H1 (cell line): ENCODE measurements around the gene PYGB. TPM values are rescaled to one million over a fixed set of nuclear protein-coding genes. Genes with fewer than 3 reads are reported as not detected.

Experiments
- JUND ChIP-seq: IDR thresholded peaks from 2 replicates; pipeline ENCODE4 v1.6.1; 2011; ENCODE audit warnings: mild to moderate bottlenecking, improper control_type of control experiment, low read length
- KDM4A ChIP-seq: IDR thresholded peaks from one replicate; pipeline ENCODE4 v1.7.1; 2012; ENCODE audit warnings: low read depth, mild to moderate bottlenecking, moderate library complexity, low read length, inconsistent platforms; ENCODE audit not compliant: severe bottlenecking
- MAX ChIP-seq: IDR thresholded peaks from 2 replicates; pipeline ENCODE4 v1.6.1; 2012; ENCODE audit warnings: inconsistent platforms
- POU5F1 ChIP-seq: IDR thresholded peaks from 2 replicates; pipeline ENCODE4 v1.6.1; 2011; ENCODE audit warnings: low read depth, mild to moderate bottlenecking, low read length, moderate library complexity
- RXRA ChIP-seq: IDR thresholded peaks from 2 replicates; pipeline ENCODE4 v1.6.1; 2011; ENCODE audit warnings: low read depth, mild to moderate bottlenecking, low read length, moderate library complexity; ENCODE audit not compliant: insufficient read depth
- SIX5 ChIP-seq: IDR thresholded peaks from 2 replicates; pipeline ENCODE4 v1.6.1; 2011; ENCODE audit warnings: mild to moderate bottlenecking, low read depth, low read length
- SP2 ChIP-seq: IDR thresholded peaks from 2 replicates; pipeline ENCODE4 v1.6.1; 2012; ENCODE audit warnings: mild to moderate bottlenecking, low read length, inconsistent platforms
- polyA plus RNA-seq, 7 experiments: library from polyadenylated mRNA; depleted of rRNA in 3 of 7; stranded (reverse) in 5 of 7; unstranded in 2 of 7; fragments of >200 nt in 5 of 7; fragments of 200-250 nt in 2 of 7; gene quantifications; 1 replicate in 5 of 7; 2 replicates in 1 of 7; 4 replicates in 1 of 7; pipeline versions ENCODE4 v1.2.1 to v1.2.3, GENCODE V29; 2011 to 2013; ENCODE audit warnings: missing spikeins in 2 of 7, mixed read lengths in 2 of 7
- total RNA-seq: library from RNA; stranded (reverse); fragmentation: NEBNext Ultra II Directional; extraction: Animal tissue kit (Norgen Biotek cat#: 25700); gene quantifications from 2 replicates; pipeline ENCODE4 v1.2.1, GENCODE V29; 2021

The PYGB gene
- total and polyA plus RNA-seq, 2 of the 8 experiments (the other 6 are each of a cell fraction or from before 2014, with no cell fraction given) = 26.6 to 56.0 TPM

GRCh38 chr20:25206548-25206947 lies 41.3 kb upstream of the PYGB start (continued):
- TF ChIP-seq SP2 (no peak), POU5F1 (no peak), MAX (no peak), KDM4A (no peak), JUND (no peak), RXRA (no peak), SIX5 (no peak)
